Activated gamma-delta T cell treated with anti-CD3 and anti-CD28 coated beads, Interleukin-2, amount 50 U/mL, for 16 hours (primary cell): Measurements from ENCODE around the gene LSR.

Source experiments
- DNase-seq: peaks from one replicate; pipeline ENCODE4 v3.0.0-alpha.2; 2020; ENCODE audit warnings: low read depth

LSR gene

GRCh38 chr19:35248310-35249145 is at the start of gene LSR:
TSS of gene LSR (plus strand) at chr19:35249002. CDS start at chr19:35249023, 21 bp downstream.
- DNase-seq: peak; percentile 62

- no peak for DNase-seq
Observed at GRCh38 chr19:35199481-35199880, 49.3 kb upstream of the LSR start.

- DNase-seq: no peak
Observed at GRCh38 chr19:35202722-35203688, 45.8 kb upstream of the LSR start.

- DNase-seq: no peak
Observed at GRCh38 chr19:35204799-35205732, 43.7 kb upstream of the LSR start.

GRCh38 chr19:35205733-35206323 is 43.0 kb upstream of the LSR start:
- DNase-seq: no peak

GRCh38 chr19:35206379-35206778 is 42.4 kb upstream of the LSR start:
- DNase-seq: no peak

- DNase-seq: no peak
Observed at GRCh38 chr19:35206855-35207254, 41.9 kb upstream of the LSR start.

- no peak for DNase-seq
Observed at GRCh38 chr19:35207391-35207871, 41.4 kb upstream of the LSR start.

GRCh38 chr19:35208121-35208520 is 40.7 kb upstream of the LSR start:
- DNase-seq: no peak

GRCh38 chr19:35209646-35210045 is 39.2 kb upstream of the LSR start:
- DNase-seq: no peak

- DNase-seq: peak; percentile 55
Observed at GRCh38 chr19:35211545-35212230, 37.1 kb upstream of the LSR start.

- DNase-seq: no peak
Observed at GRCh38 chr19:35212241-35212640, 36.6 kb upstream of the LSR start.

GRCh38 chr19:35213663-35214632 is 34.9 kb upstream of the LSR start:
- peak; percentile 71 for DNase-seq

GRCh38 chr19:35214766-35215422 is 33.9 kb upstream of the LSR start:
- no peak for DNase-seq

GRCh38 chr19:35216016-35216832 is 32.6 kb upstream of the LSR start:
- DNase-seq: no peak

- DNase-seq: no peak
Observed at GRCh38 chr19:35216833-35217648, 31.8 kb upstream of the LSR start.

GRCh38 chr19:35217649-35217990 is 31.2 kb upstream of the LSR start:
- no peak for DNase-seq
